Kidney glomerular epithelial cell (primary cell): ENCODE results near the gene MT4.

Experiments
- DNase-seq: peaks from one replicate; lab custom pipeline; 2025; lab: John Stamatoyannopoulos, UW

The MT4 gene

GRCh38 chr16:56564793-56565477, at the start of gene MT4:
MT4 (plus strand) TSS chr16:56565073; CDS start chr16:56565129, 56 bp downstream.
- no peak for DNase-seq

GRCh38 chr16:56515665-56516064, 49.2 kb upstream of the MT4 start:
- DNase-seq: no peak

- DNase-seq: no peak
Measured at GRCh38 chr16:56517206-56517605, 47.7 kb upstream of the MT4 start.

- no peak for DNase-seq
Measured at GRCh38 chr16:56518425-56518824, 46.4 kb upstream of the MT4 start.

GRCh38 chr16:56519459-56520250, 45.2 kb upstream of the MT4 start, which contains the start of gene BBS2:
BBS2 (minus strand) TSS chr16:56520024; CDS start chr16:56519862, 162 bp downstream.
- DNase-seq: peak; percentile 81

GRCh38 chr16:56520251-56520577, 44.7 kb upstream of the MT4 start:
- DNase-seq: no peak

GRCh38 chr16:56525236-56525635, 39.6 kb upstream of the MT4 start:
- peak; percentile 13 for DNase-seq

- no peak for DNase-seq
Measured at GRCh38 chr16:56530872-56531271, 34.0 kb upstream of the MT4 start.

GRCh38 chr16:56532714-56533113, 32.2 kb upstream of the MT4 start:
- DNase-seq: no peak

GRCh38 chr16:56534847-56535383, 30.0 kb upstream of the MT4 start:
- DNase-seq: no peak

- no peak for DNase-seq
Measured at GRCh38 chr16:56538331-56538730, 26.5 kb upstream of the MT4 start.

- DNase-seq: no peak
Measured at GRCh38 chr16:56539656-56540055, 25.2 kb upstream of the MT4 start.

GRCh38 chr16:56542039-56542438, 22.8 kb upstream of the MT4 start:
- no peak for DNase-seq

- no peak for DNase-seq
Measured at GRCh38 chr16:56547120-56547948, 17.5 kb upstream of the MT4 start.

GRCh38 chr16:56547949-56548567, 16.8 kb upstream of the MT4 start:
- DNase-seq: no peak

- DNase-seq: no peak
Measured at GRCh38 chr16:56549161-56549560, 15.7 kb upstream of the MT4 start.

- DNase-seq: no peak
Measured at GRCh38 chr16:56549744-56550385, 15.0 kb upstream of the MT4 start.

GRCh38 chr16:56551796-56552738, 12.8 kb upstream of the MT4 start:
- DNase-seq: no peak

GRCh38 chr16:56554441-56554840, 10.4 kb upstream of the MT4 start:
- no peak for DNase-seq

- DNase-seq: peak; percentile 66
Measured at GRCh38 chr16:56558024-56558747, 6.7 kb upstream of the MT4 start.
